Tibial nerve (tissue), 4 donors: ENCODE measurements around the gene CNN1.

Experiments
- EP300 ChIP-seq, 2 donors: sonication (generic); formaldehyde crosslinking; IDR thresholded peaks; one replicate each; pipeline ENCODE4 v1.6.1; 2017; ENCODE audit warnings: antibody characterized with exemption in 2 of 2, mild to moderate bottlenecking in 1 of 2
- POLR2A ChIP-seq, 2 donors: fragments of 450-650 bp; IDR thresholded peaks; one replicate each; pipeline ENCODE4 v1.6.1; 2017; ENCODE audit warnings: antibody characterized with exemption in 2 of 2, mild to moderate bottlenecking in 2 of 2, moderate library complexity in 2 of 2
- TF ChIP-seq, protein P1 (sequence below), 5 experiments: fragments of 200-600 bp in 3 of 5; fragments of 450-650 bp in 2 of 5; sonication (generic) in 3 of 5; IDR thresholded peaks; one replicate each; pipeline ENCODE4 v1.5.1; 2016 to 2019; ENCODE audit warnings: antibody characterized with exemption in 5 of 5, mild to moderate bottlenecking in 3 of 5, moderate library complexity in 2 of 5

- no peak for TF ChIP-seq EP300 (IDR thresholded peaks at IDR 0.05)
- TF ChIP-seq, protein P1, sequence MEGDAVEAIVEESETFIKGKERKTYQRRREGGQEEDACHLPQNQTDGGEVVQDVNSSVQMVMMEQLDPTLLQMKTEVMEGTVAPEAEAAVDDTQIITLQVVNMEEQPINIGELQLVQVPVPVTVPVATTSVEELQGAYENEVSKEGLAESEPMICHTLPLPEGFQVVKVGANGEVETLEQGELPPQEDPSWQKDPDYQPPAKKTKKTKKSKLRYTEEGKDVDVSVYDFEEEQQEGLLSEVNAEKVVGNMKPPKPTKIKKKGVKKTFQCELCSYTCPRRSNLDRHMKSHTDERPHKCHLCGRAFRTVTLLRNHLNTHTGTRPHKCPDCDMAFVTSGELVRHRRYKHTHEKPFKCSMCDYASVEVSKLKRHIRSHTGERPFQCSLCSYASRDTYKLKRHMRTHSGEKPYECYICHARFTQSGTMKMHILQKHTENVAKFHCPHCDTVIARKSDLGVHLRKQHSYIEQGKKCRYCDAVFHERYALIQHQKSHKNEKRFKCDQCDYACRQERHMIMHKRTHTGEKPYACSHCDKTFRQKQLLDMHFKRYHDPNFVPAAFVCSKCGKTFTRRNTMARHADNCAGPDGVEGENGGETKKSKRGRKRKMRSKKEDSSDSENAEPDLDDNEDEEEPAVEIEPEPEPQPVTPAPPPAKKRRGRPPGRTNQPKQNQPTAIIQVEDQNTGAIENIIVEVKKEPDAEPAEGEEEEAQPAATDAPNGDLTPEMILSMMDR (IDR thresholded peaks at IDR 0.05): no peak
- no peak for TF ChIP-seq POLR2A (IDR thresholded peaks at IDR 0.05)
Measured at GRCh38 chr19:11507370-11508078, 31.1 kb upstream of the CNN1 start.
